Mammary epithelial cell (primary cell): ENCODE measurements around the gene LTC4S.

ENCODE experiments used
- EZH2 ChIP-seq: IDR thresholded peaks from 2 replicates; pipeline ENCODE4 v1.6.1; 2012; ENCODE audit warnings: low read length, inconsistent platforms, borderline replicate concordance
- TF ChIP-seq, protein P1 (sequence below), 2 donors: IDR thresholded peaks in 1 of 2; conservative IDR thresholded peaks in 1 of 2; 2 replicates each; pipeline ENCODE4 v1.5.1; 2011 to 2012; ENCODE audit warnings: inconsistent platforms in 2 of 2, low read length in 2 of 2, mild to moderate bottlenecking in 2 of 2, control low read depth in 1 of 2, low read depth in 1 of 2; ENCODE audit not compliant: insufficient read depth in 1 of 2; ENCODE audit errors: extremely low read depth in 1 of 2

DNA sequence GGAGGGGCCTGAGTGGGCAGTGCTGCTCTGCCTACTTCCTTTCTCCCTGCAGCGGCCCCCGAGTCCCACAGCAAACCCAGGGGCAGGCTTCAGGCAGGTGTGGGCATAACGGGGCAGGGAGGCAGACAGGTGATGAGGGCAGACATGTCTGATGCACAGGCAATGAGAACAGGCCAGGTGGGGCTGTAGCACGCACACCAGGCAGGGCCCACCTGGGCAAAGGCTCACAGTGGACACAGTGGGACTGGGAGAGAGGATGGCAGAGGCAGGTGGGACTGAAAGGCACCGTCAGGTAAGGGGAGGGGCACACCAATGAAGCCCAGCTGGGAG is 5.8 kb downstream of the LTC4S start:
- TF ChIP-seq, protein P1, sequence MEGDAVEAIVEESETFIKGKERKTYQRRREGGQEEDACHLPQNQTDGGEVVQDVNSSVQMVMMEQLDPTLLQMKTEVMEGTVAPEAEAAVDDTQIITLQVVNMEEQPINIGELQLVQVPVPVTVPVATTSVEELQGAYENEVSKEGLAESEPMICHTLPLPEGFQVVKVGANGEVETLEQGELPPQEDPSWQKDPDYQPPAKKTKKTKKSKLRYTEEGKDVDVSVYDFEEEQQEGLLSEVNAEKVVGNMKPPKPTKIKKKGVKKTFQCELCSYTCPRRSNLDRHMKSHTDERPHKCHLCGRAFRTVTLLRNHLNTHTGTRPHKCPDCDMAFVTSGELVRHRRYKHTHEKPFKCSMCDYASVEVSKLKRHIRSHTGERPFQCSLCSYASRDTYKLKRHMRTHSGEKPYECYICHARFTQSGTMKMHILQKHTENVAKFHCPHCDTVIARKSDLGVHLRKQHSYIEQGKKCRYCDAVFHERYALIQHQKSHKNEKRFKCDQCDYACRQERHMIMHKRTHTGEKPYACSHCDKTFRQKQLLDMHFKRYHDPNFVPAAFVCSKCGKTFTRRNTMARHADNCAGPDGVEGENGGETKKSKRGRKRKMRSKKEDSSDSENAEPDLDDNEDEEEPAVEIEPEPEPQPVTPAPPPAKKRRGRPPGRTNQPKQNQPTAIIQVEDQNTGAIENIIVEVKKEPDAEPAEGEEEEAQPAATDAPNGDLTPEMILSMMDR (conservative IDR thresholded peaks at IDR 0.05 in 1 of 2, IDR thresholded peaks at IDR 0.05 in 1 of 2; ENCODE audit: extremely low read depth in 1 of 2, insufficient read depth in 1 of 2, low read depth in 1 of 2, low read length in 2 of 2) = no peak
- no peak for TF ChIP-seq EZH2
